GM12892 (cell line): Measurements from ENCODE around the gene TAS2R16.

Experiments used
- POLR2A ChIP-seq: IDR thresholded peaks from 2 replicates; pipeline ENCODE4 v1.6.1; 2011; ENCODE audit warnings: low read depth, low read length, control low read depth
- POLR2AphosphoS5 ChIP-seq: IDR thresholded peaks from 2 replicates; pipeline ENCODE4 v1.6.1; 2011; ENCODE audit warnings: low read depth, low read length, control low read depth
- TAF1 ChIP-seq: IDR thresholded peaks from 2 replicates; pipeline ENCODE4 v1.6.1; 2011; ENCODE audit warnings: low read depth, mild to moderate bottlenecking, control low read depth, low read length, borderline replicate concordance

GRCh38 chr7:122965306-122965705 lies 30.2 kb downstream of the TAS2R16 start:
- no peak for TF ChIP-seq POLR2A
- TF ChIP-seq POLR2AphosphoS5 = no peak
- TF ChIP-seq TAF1 = no peak
